ENCODE results near the gene HYAL4.
"Not testable (repeated sequence)": the region's sequence is repeated elsewhere in the genome, so short reads cannot be mapped to it uniquely, and the experiment has no call there.

Gene HYAL4

GRCh38 chr7:123844712-123845219 lies at the start of gene HYAL4:
TSS of gene HYAL4 (plus strand) at chr7:123845169. CDS start at chr7:123868274, 23,105 bp downstream.
- H3K9ac ChIP-seq (ENCODE audit: low read length): no peak within 1 kb of the TSS
- H3K36me3 ChIP-seq (ENCODE audit: control insufficient read depth, insufficient read depth, low read length): no peaks in the 10 kb centered on the region
- H3K27me3 ChIP-seq (ENCODE audit: control insufficient read depth, insufficient read depth, low read length): no peaks in the 10 kb centered on the region
- peak within 1 kb of the TSS; percentile 14 for H3K4me3 ChIP-seq (ENCODE audit: low read length)
- H3K9me3 ChIP-seq (ENCODE audit: control insufficient read depth, low read length): no peaks in the 10 kb centered on the region
- H3K4me1 ChIP-seq (ENCODE audit: control insufficient read depth, insufficient read depth, low read length): peaks cover 13% of the 10 kb centered on the region

GRCh38 chr7:123795917-123796316 lies 49.1 kb upstream of the HYAL4 start:
- Histone ChIP-seq H3K9me3 (ENCODE audit: control insufficient read depth, low read length) (no peaks in the 10 kb centered on the region), H3K36me3 (ENCODE audit: control insufficient read depth, insufficient read depth, low read length) (no peaks in the 10 kb centered on the region), H3K9ac (ENCODE audit: low read length) (no peak overlapping the region), H3K27me3 (ENCODE audit: control insufficient read depth, insufficient read depth, low read length) (no peaks in the 10 kb centered on the region), H3K4me3 (ENCODE audit: low read length) (no peak overlapping the region), H3K4me1 (ENCODE audit: control insufficient read depth, insufficient read depth, low read length) (peaks cover 17% of the 10 kb centered on the region)

- no peak overlapping the region for H3K4me3 ChIP-seq (ENCODE audit: low read length)
- no peaks in the 10 kb centered on the region for H3K36me3 ChIP-seq (ENCODE audit: control insufficient read depth, insufficient read depth, low read length)
- H3K4me1 ChIP-seq (ENCODE audit: control insufficient read depth, insufficient read depth, low read length): peaks cover 17% of the 10 kb centered on the region
- H3K9ac ChIP-seq (ENCODE audit: low read length): no peak overlapping the region
- H3K27me3 ChIP-seq (ENCODE audit: control insufficient read depth, insufficient read depth, low read length): no peaks in the 10 kb centered on the region
- H3K9me3 ChIP-seq (ENCODE audit: control insufficient read depth, low read length): no peaks in the 10 kb centered on the region
These were observed 48.4 kb upstream of the HYAL4 start for GRCh38 chr7:123796568-123796967.

GRCh38 chr7:123797673-123798531 lies 47.1 kb upstream of the HYAL4 start:
- Histone ChIP-seq H3K4me1 (ENCODE audit: control insufficient read depth, insufficient read depth, low read length) (peaks cover 17% of the 10 kb centered on the region), H3K9ac (ENCODE audit: low read length) (peak overlapping the region; percentile 16), H3K9me3 (ENCODE audit: control insufficient read depth, low read length) (no peaks in the 10 kb centered on the region), H3K4me3 (ENCODE audit: low read length) (no peak overlapping the region), H3K27me3 (ENCODE audit: control insufficient read depth, insufficient read depth, low read length) (no peaks in the 10 kb centered on the region), H3K36me3 (ENCODE audit: control insufficient read depth, insufficient read depth, low read length) (no peaks in the 10 kb centered on the region)

GRCh38 chr7:123798532-123799188 lies 46.3 kb upstream of the HYAL4 start:
- peak overlapping the region; percentile 16 for H3K9ac ChIP-seq (ENCODE audit: low read length)
- H3K4me3 ChIP-seq (ENCODE audit: low read length): no peak overlapping the region
- no peaks in the 10 kb centered on the region for H3K9me3 ChIP-seq (ENCODE audit: control insufficient read depth, low read length)
- no peaks in the 10 kb centered on the region for H3K27me3 ChIP-seq (ENCODE audit: control insufficient read depth, insufficient read depth, low read length)
- H3K4me1 ChIP-seq (ENCODE audit: control insufficient read depth, insufficient read depth, low read length): peaks cover 17% of the 10 kb centered on the region
- no peaks in the 10 kb centered on the region for H3K36me3 ChIP-seq (ENCODE audit: control insufficient read depth, insufficient read depth, low read length)

GRCh38 chr7:123802249-123802648 lies 42.7 kb upstream of the HYAL4 start:
- no peaks in the 10 kb centered on the region for H3K27me3 ChIP-seq (ENCODE audit: control insufficient read depth, insufficient read depth, low read length)
- no peak overlapping the region for H3K4me3 ChIP-seq (ENCODE audit: low read length)
- no peak overlapping the region for H3K9ac ChIP-seq (ENCODE audit: low read length)
- H3K36me3 ChIP-seq (ENCODE audit: control insufficient read depth, insufficient read depth, low read length): no peaks in the 10 kb centered on the region
- no peaks in the 10 kb centered on the region for H3K9me3 ChIP-seq (ENCODE audit: control insufficient read depth, low read length)
- peaks cover 10% of the 10 kb centered on the region for H3K4me1 ChIP-seq (ENCODE audit: control insufficient read depth, insufficient read depth, low read length)

- no peak overlapping the region for H3K4me3 ChIP-seq (ENCODE audit: low read length)
- no peak overlapping the region for H3K9ac ChIP-seq (ENCODE audit: low read length)
- H3K4me1 ChIP-seq (ENCODE audit: control insufficient read depth, insufficient read depth, low read length): no peaks in the 10 kb centered on the region
- H3K9me3 ChIP-seq (ENCODE audit: control insufficient read depth, low read length): no peaks in the 10 kb centered on the region
- no peaks in the 10 kb centered on the region for H3K27me3 ChIP-seq (ENCODE audit: control insufficient read depth, insufficient read depth, low read length)
- no peaks in the 10 kb centered on the region for H3K36me3 ChIP-seq (ENCODE audit: control insufficient read depth, insufficient read depth, low read length)
These were observed 39.7 kb upstream of the HYAL4 start for GRCh38 chr7:123805287-123805686.

GRCh38 chr7:123809471-123809870 lies 35.5 kb upstream of the HYAL4 start:
- Histone ChIP-seq H3K4me1 (ENCODE audit: control insufficient read depth, insufficient read depth, low read length) (no peaks in the 10 kb centered on the region), H3K27me3 (ENCODE audit: control insufficient read depth, insufficient read depth, low read length) (no peaks in the 10 kb centered on the region), H3K36me3 (ENCODE audit: control insufficient read depth, insufficient read depth, low read length) (no peaks in the 10 kb centered on the region), H3K4me3 (ENCODE audit: low read length) (no peak overlapping the region), H3K9ac (ENCODE audit: low read length) (no peak overlapping the region), H3K9me3 (ENCODE audit: control insufficient read depth, low read length) (no peaks in the 10 kb centered on the region)

GRCh38 chr7:123811056-123811455 lies 33.9 kb upstream of the HYAL4 start:
- no peaks in the 10 kb centered on the region for H3K27me3 ChIP-seq (ENCODE audit: control insufficient read depth, insufficient read depth, low read length)

GRCh38 chr7:123816916-123817315 lies 28.1 kb upstream of the HYAL4 start:
- no peak overlapping the region for H3K4me3 ChIP-seq (ENCODE audit: low read length)
- no peak overlapping the region for H3K9ac ChIP-seq (ENCODE audit: low read length)
- H3K27me3 ChIP-seq (ENCODE audit: control insufficient read depth, insufficient read depth, low read length): no peaks in the 10 kb centered on the region
- H3K4me1 ChIP-seq (ENCODE audit: control insufficient read depth, insufficient read depth, low read length): no peaks in the 10 kb centered on the region
- H3K9me3 ChIP-seq (ENCODE audit: control insufficient read depth, low read length): no peaks in the 10 kb centered on the region
- H3K36me3 ChIP-seq (ENCODE audit: control insufficient read depth, insufficient read depth, low read length): no peaks in the 10 kb centered on the region

More at GRCh38 chr7:123811056-123811455, 33.9 kb upstream of the HYAL4 start:
- Histone ChIP-seq H3K4me3 (ENCODE audit: low read length) (no peak overlapping the region), H3K4me1 (ENCODE audit: control insufficient read depth, insufficient read depth, low read length) (no peaks in the 10 kb centered on the region), H3K9ac (ENCODE audit: low read length) (no peak overlapping the region), H3K9me3 (ENCODE audit: control insufficient read depth, low read length) (no peaks in the 10 kb centered on the region), H3K36me3 (ENCODE audit: control insufficient read depth, insufficient read depth, low read length) (no peaks in the 10 kb centered on the region)

- Histone ChIP-seq H3K9me3 (ENCODE audit: control insufficient read depth, low read length) (no peaks in the 10 kb centered on the region), H3K4me3 (ENCODE audit: low read length) (no peak overlapping the region)
These were observed 26.0 kb upstream of the HYAL4 start for GRCh38 chr7:123819001-123819400.

GRCh38 chr7:123819795-123820194 lies 25.2 kb upstream of the HYAL4 start:
- not testable (repeated sequence) for H3K4me3 ChIP-seq (ENCODE audit: low read length)

More at GRCh38 chr7:123819001-123819400, 26.0 kb upstream of the HYAL4 start:
- Histone ChIP-seq H3K36me3 (ENCODE audit: control insufficient read depth, insufficient read depth, low read length) (no peaks in the 10 kb centered on the region), H3K9ac (ENCODE audit: low read length) (no peak overlapping the region), H3K27me3 (ENCODE audit: control insufficient read depth, insufficient read depth, low read length) (no peaks in the 10 kb centered on the region), H3K4me1 (ENCODE audit: control insufficient read depth, insufficient read depth, low read length) (no peaks in the 10 kb centered on the region)

More at GRCh38 chr7:123819795-123820194, 25.2 kb upstream of the HYAL4 start:
- not testable (repeated sequence) for H3K4me1 ChIP-seq (ENCODE audit: control insufficient read depth, insufficient read depth, low read length); H3K36me3 ChIP-seq (ENCODE audit: control insufficient read depth, insufficient read depth, low read length); H3K9ac ChIP-seq (ENCODE audit: low read length); H3K9me3 ChIP-seq (ENCODE audit: control insufficient read depth, low read length); H3K27me3 ChIP-seq (ENCODE audit: control insufficient read depth, insufficient read depth, low read length)
